Measurements from ENCODE around the gene CHST8.

Gene CHST8, protein sequence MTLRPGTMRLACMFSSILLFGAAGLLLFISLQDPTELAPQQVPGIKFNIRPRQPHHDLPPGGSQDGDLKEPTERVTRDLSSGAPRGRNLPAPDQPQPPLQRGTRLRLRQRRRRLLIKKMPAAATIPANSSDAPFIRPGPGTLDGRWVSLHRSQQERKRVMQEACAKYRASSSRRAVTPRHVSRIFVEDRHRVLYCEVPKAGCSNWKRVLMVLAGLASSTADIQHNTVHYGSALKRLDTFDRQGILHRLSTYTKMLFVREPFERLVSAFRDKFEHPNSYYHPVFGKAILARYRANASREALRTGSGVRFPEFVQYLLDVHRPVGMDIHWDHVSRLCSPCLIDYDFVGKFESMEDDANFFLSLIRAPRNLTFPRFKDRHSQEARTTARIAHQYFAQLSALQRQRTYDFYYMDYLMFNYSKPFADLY

DNA sequence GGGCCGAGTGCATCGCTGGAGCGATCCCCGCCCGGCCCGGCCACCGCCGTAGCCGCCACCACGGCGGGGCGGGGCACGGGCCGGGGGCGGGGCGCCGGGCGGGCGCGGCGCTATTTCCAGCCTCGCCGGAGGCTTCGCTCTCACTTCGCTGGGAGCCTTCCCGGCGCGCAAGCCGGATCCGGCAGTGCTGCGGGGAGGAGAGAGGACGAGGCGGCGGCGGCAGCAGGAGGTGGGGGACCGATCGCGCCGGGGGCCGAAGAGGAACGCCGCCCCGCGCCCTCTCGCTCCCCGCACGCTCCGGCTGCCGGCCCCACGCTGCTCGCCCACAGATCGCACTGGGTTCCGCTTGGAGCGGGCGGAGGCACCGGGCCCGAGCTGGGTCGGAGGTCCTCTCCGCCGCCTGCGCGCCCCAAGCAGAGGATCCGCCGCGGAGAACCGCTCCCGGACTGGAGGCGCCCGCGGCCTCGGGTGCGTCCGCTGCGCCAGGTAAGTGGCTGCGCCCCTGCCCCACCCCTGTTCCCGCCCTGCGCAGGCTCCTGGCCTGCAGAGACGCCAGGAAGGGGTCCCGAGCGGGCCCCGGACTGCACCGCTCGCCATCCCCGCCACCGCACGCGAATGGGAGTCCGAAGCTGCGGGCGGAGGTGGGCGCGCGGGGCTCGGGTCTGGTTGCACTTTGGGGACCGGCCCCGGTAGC, at the start of gene CHST8:
CHST8 (plus strand) TSS at position 143 of the 694 bp plus-strand sequence. CDS start 67,309 bp downstream, outside the sequence.
- H3K9me3 ChIP-seq (ENCODE audit: control insufficient read depth in 1 of 2, low read length in 2 of 2) = no peaks in the 10 kb centered on the region
- peaks cover 0 to 20% of the 10 kb centered on the region in 2 donors for H3K4me1 ChIP-seq (ENCODE audit: control insufficient read depth in 1 of 2, insufficient read depth in 2 of 2, low read length in 2 of 2)
- peak within 1 kb of the TSS in 1 of 2 donors; percentile 72 for H3K4me3 ChIP-seq (ENCODE audit: low read depth in 1 of 2, low read length in 2 of 2)
- no peaks in the 10 kb centered on the region for H3K36me3 ChIP-seq (ENCODE audit: control insufficient read depth in 1 of 2, insufficient read depth in 2 of 2, low read length in 2 of 2)
- peaks cover 22% of the 10 kb centered on the region for H3K27me3 ChIP-seq (ENCODE audit: low read depth, low read length)
- no peak within 1 kb of the TSS for H3K27ac ChIP-seq (ENCODE audit: low read length)

DNA sequence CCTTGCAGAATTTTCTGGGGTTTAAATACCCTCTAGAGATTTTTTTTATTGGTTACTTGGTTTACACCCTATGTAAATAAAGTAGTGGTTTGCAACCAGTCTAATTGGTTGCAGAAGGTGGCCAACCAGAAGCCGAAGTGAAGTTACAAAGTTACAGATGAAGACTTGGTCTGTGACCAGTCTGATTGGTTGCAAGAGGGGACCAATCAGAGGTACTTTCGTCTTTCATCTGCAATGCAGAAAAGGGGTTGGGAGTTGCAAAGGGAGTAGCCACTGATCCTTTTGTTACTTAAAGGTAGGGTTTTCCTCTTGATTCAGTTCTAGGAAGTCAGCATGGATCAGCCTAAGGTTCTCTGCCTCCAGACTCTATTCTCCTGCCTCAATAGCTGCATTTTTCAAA, 48.8 kb upstream of the CHST8 start:
- Histone ChIP-seq H3K27me3 (ENCODE audit: low read depth, low read length) (no peaks in the 10 kb centered on the region), H3K4me1 (ENCODE audit: control insufficient read depth in 1 of 2, insufficient read depth in 2 of 2, low read length in 2 of 2) (no peaks in the 10 kb centered on the region), H3K36me3 (ENCODE audit: control insufficient read depth in 1 of 2, insufficient read depth in 2 of 2, low read length in 2 of 2) (no peaks in the 10 kb centered on the region), H3K27ac (ENCODE audit: low read length) (no peak overlapping the region), H3K9me3 (ENCODE audit: control insufficient read depth in 1 of 2, low read length in 2 of 2) (peaks cover 6 to 17% of the 10 kb centered on the region in 2 donors), H3K4me3 (ENCODE audit: low read depth in 1 of 2, low read length in 2 of 2) (no peak overlapping the region)

DNA sequence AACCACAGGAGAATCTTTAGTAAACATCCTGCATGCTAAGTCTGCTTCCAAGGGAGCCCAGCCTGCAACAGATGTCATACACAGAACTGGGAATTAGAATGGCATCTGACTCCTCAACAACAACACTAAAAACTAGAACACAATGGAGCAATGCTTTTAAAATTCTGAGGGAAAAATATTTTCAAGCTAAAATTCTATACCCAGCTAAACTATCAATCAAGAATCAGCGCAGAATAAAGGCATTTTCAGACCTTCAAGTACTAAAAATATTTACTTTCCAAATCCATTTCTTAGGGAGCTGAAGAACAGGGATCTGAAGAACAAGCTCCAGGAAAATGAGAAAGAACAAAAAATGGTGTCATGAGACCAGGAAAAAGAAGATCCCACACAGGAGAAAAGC, 46.9 kb upstream of the CHST8 start:
- Histone ChIP-seq H3K4me3 (ENCODE audit: low read depth in 1 of 2, low read length in 2 of 2) (no peak overlapping the region), H3K4me1 (ENCODE audit: control insufficient read depth in 1 of 2, insufficient read depth in 2 of 2, low read length in 2 of 2) (no peaks in the 10 kb centered on the region), H3K27ac (ENCODE audit: low read length) (no peak overlapping the region), H3K9me3 (ENCODE audit: control insufficient read depth in 1 of 2, low read length in 2 of 2) (peaks cover 6 to 17% of the 10 kb centered on the region in 2 donors), H3K27me3 (ENCODE audit: low read depth, low read length) (no peaks in the 10 kb centered on the region), H3K36me3 (ENCODE audit: control insufficient read depth in 1 of 2, insufficient read depth in 2 of 2, low read length in 2 of 2) (no peaks in the 10 kb centered on the region)

DNA sequence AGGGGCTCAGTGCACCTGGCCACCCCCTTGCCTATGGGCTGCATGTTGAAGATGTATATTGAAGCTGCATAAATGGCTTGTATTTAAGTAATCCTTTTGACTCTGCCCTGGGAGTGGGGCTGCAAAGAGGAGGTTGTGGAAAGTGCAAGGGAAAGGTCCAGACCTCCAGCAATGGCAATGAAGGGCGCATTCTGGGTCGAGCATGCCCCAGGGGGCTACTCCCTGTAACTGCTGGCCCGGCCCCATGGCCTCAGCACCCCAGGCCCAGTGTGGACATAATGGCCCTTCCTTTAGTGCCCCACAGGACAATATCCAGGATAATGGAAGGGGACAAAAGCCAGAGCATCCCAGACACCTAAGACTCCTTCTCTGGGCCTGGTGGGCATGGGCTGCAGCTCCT, 43.1 kb upstream of the CHST8 start:
- Histone ChIP-seq H3K27ac (ENCODE audit: low read length) (no peak overlapping the region), H3K9me3 (ENCODE audit: control insufficient read depth in 1 of 2, low read length in 2 of 2) (peaks cover 6 to 16% of the 10 kb centered on the region in 2 donors), H3K27me3 (ENCODE audit: low read depth, low read length) (no peaks in the 10 kb centered on the region), H3K36me3 (ENCODE audit: control insufficient read depth in 1 of 2, insufficient read depth in 2 of 2, low read length in 2 of 2) (no peaks in the 10 kb centered on the region), H3K4me1 (ENCODE audit: control insufficient read depth in 1 of 2, insufficient read depth in 2 of 2, low read length in 2 of 2) (no peaks in the 10 kb centered on the region), H3K4me3 (ENCODE audit: low read depth in 1 of 2, low read length in 2 of 2) (no peak overlapping the region)

DNA sequence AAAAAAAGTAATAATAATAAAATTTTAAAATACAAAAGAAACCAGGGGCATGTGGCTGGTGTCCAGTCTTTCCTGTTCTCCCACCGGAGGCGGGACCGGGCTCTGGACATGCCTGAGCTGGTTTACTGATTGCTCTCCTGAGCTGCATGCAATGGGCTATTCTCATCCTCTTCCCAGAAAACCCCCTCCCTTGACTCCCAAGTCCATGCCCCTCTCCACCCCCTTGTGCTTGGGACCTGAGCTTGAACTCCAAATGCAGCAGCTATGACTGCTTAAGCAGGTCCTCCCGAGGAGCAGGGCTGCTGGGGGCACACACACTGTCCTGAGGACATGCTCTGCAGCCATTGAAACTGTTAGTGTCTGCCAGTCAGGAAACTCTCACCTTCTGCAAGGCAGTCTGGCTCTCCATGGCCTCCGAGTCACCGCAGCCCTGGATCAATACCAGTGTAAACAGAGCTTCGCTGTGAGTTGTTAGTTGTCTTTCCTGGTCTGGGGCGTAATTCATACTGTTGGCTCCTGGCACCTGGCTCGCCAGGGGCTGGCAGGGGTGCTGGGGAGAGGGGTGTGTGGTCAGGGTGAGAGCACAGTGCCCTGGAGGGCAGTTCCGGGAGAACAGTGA, 41.6 kb upstream of the CHST8 start:
- Histone ChIP-seq H3K4me1 (ENCODE audit: control insufficient read depth in 1 of 2, insufficient read depth in 2 of 2, low read length in 2 of 2) (no peaks in the 10 kb centered on the region), H3K4me3 (ENCODE audit: low read depth in 1 of 2, low read length in 2 of 2) (no peak overlapping the region), H3K9me3 (ENCODE audit: control insufficient read depth in 1 of 2, low read length in 2 of 2) (peaks cover 0 to 3% of the 10 kb centered on the region in 2 donors), H3K36me3 (ENCODE audit: control insufficient read depth in 1 of 2, insufficient read depth in 2 of 2, low read length in 2 of 2) (no peaks in the 10 kb centered on the region), H3K27me3 (ENCODE audit: low read depth, low read length) (no peaks in the 10 kb centered on the region), H3K27ac (ENCODE audit: low read length) (no peak overlapping the region)

DNA sequence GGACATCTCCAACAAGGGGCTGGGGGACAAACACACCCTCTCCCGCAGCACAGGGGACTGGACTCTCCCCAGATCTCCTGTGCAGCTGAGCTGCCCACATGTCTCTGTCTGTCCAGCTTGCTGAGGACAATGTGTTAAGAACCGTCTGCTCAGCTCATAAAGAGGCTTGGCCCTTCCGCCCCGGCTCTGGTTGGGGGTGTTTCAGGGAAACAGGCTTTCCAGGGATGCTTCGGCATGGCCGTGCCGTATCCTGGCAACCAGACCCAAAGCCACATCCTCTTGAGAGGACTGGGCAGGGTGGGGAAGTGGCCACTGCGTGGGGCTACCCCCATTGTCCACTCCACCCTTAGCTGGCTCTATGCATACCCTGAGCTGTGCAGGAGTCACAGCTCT, 41.1 kb upstream of the CHST8 start:
- Histone ChIP-seq H3K27ac (ENCODE audit: low read length) (no peak overlapping the region), H3K9me3 (ENCODE audit: control insufficient read depth in 1 of 2, low read length in 2 of 2) (no peaks in the 10 kb centered on the region), H3K27me3 (ENCODE audit: low read depth, low read length) (no peaks in the 10 kb centered on the region), H3K4me1 (ENCODE audit: control insufficient read depth in 1 of 2, insufficient read depth in 2 of 2, low read length in 2 of 2) (no peaks in the 10 kb centered on the region), H3K36me3 (ENCODE audit: control insufficient read depth in 1 of 2, insufficient read depth in 2 of 2, low read length in 2 of 2) (no peaks in the 10 kb centered on the region), H3K4me3 (ENCODE audit: low read depth in 1 of 2, low read length in 2 of 2) (no peak overlapping the region)

DNA sequence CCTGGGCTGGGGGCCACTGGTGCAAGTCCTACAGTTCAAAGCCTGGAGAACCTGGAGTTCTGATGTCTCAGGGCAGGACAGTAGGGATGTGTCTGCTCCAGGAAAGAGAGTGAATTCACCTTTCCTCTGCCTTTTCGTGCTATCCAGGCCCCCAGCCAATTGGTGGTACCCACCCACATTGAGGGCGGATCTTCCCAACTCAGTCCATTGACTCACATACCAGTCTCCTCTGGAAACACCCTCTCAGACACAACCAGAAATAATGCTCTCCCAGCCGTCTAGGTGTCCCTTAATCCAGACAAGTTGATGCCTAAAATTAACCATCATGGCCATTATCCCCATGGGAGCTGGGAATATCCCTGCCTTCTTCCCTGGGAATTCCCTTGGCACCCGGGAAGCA, 38.8 kb upstream of the CHST8 start:
- Histone ChIP-seq H3K4me1 (ENCODE audit: control insufficient read depth in 1 of 2, insufficient read depth in 2 of 2, low read length in 2 of 2) (no peaks in the 10 kb centered on the region), H3K9me3 (ENCODE audit: control insufficient read depth in 1 of 2, low read length in 2 of 2) (peaks cover 0 to 5% of the 10 kb centered on the region in 2 donors), H3K4me3 (ENCODE audit: low read depth in 1 of 2, low read length in 2 of 2) (no peak overlapping the region), H3K27ac (ENCODE audit: low read length) (no peak overlapping the region), H3K36me3 (ENCODE audit: control insufficient read depth in 1 of 2, insufficient read depth in 2 of 2, low read length in 2 of 2) (no peaks in the 10 kb centered on the region), H3K27me3 (ENCODE audit: low read depth, low read length) (no peaks in the 10 kb centered on the region)

DNA sequence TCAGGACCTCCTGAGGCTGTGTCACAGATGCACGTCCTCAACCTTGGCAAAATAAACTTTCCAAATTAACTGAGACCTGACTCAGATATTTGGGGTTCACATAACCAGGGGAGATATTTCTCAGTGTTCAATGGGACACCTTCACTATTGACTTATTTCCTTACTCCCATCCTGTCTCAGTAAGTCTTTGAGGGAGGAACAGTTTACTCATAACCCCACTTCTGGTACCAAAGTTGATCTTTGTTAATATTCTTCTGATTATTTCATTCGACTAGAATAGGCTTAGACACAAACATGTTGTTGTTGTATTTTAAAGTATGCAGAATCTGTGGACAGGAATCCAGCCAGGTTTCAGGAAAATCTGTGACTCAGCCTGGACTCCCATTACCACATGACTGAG, 34.6 kb upstream of the CHST8 start:
- H3K4me3 ChIP-seq (ENCODE audit: low read depth in 1 of 2, low read length in 2 of 2) = no peak overlapping the region
- peaks cover 0 to 19% of the 10 kb centered on the region in 2 donors for H3K9me3 ChIP-seq (ENCODE audit: control insufficient read depth in 1 of 2, low read length in 2 of 2)
- H3K27me3 ChIP-seq (ENCODE audit: low read depth, low read length) = no peaks in the 10 kb centered on the region
- no peaks in the 10 kb centered on the region for H3K4me1 ChIP-seq (ENCODE audit: control insufficient read depth in 1 of 2, insufficient read depth in 2 of 2, low read length in 2 of 2)
- H3K27ac ChIP-seq (ENCODE audit: low read length) = no peak overlapping the region
- H3K36me3 ChIP-seq (ENCODE audit: control insufficient read depth in 1 of 2, insufficient read depth in 2 of 2, low read length in 2 of 2) = no peaks in the 10 kb centered on the region

DNA sequence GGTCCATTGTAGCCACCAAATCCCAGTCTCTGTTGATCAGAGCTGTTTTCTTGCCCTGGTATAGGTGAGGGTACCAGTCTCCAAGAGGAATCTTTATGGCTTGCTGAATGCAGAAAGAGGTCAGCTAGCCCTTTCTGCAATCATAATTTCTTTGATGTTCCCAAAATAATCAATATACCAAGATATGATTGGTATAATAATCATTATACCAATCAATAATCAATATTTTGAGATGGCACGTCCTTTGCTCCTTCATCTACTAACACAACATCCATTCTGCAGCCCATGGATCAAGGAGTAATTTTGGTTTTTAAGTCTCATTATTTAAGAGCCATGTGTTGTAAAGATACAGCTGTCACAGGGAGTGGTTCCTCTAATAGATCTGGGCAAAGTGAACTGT, 31.5 kb upstream of the CHST8 start:
- no peak overlapping the region for H3K4me3 ChIP-seq (ENCODE audit: low read depth in 1 of 2, low read length in 2 of 2)
- peaks cover 0 to 19% of the 10 kb centered on the region in 2 donors for H3K9me3 ChIP-seq (ENCODE audit: control insufficient read depth in 1 of 2, low read length in 2 of 2)
- H3K27me3 ChIP-seq (ENCODE audit: low read depth, low read length) = no peaks in the 10 kb centered on the region
- H3K27ac ChIP-seq (ENCODE audit: low read length) = no peak overlapping the region
- no peaks in the 10 kb centered on the region for H3K4me1 ChIP-seq (ENCODE audit: control insufficient read depth in 1 of 2, insufficient read depth in 2 of 2, low read length in 2 of 2)
- no peaks in the 10 kb centered on the region for H3K36me3 ChIP-seq (ENCODE audit: control insufficient read depth in 1 of 2, insufficient read depth in 2 of 2, low read length in 2 of 2)

DNA sequence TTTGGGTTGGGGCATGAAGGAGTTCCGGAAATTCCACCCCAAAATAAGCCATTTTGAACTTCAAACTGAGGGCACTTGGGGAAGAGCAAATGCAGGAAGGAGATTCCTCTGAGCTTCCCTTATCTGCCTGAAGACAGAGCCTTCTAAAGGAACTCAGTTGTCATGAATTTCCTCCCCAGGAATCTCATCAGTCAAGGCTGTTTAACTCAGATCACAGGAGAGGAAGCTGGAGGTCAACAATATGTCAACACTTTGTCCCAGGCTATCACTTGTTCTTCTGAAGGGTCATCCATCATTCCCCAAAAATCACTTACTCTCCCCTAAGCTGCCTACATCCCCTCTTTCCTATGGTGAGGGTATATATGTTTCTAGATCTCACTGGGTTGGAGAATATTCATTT, 26.0 kb upstream of the CHST8 start:
- Histone ChIP-seq H3K36me3 (ENCODE audit: control insufficient read depth in 1 of 2, insufficient read depth in 2 of 2, low read length in 2 of 2) (no peaks in the 10 kb centered on the region), H3K4me3 (ENCODE audit: low read depth in 1 of 2, low read length in 2 of 2) (no peak overlapping the region), H3K27me3 (ENCODE audit: low read depth, low read length) (no peaks in the 10 kb centered on the region), H3K27ac (ENCODE audit: low read length) (no peak overlapping the region), H3K9me3 (ENCODE audit: control insufficient read depth in 1 of 2, low read length in 2 of 2) (peaks cover 2 to 7% of the 10 kb centered on the region in 2 donors), H3K4me1 (ENCODE audit: control insufficient read depth in 1 of 2, insufficient read depth in 2 of 2, low read length in 2 of 2) (no peaks in the 10 kb centered on the region)

DNA sequence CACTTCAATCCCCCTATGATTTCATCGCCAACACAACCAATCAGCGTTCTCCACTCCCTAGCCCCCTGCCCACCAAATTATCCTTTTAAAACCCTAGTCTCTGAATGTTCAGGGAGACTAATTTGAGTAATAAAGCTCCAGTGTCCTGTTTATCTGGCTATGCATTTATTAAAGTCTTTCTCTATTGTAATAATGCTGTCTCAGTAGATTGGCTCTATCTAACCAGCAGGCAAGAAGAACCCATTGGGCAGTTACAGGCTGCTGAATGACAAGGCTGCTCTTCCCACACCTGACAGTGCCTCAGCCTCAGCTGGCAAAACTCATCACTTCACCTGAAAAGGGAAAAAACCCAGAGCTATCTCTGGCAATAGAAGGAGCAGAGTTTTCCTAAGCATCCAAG, 20.2 kb upstream of the CHST8 start:
- no peaks in the 10 kb centered on the region for H3K36me3 ChIP-seq (ENCODE audit: control insufficient read depth in 1 of 2, insufficient read depth in 2 of 2, low read length in 2 of 2)
- no peaks in the 10 kb centered on the region for H3K27me3 ChIP-seq (ENCODE audit: low read depth, low read length)
- peaks cover 14 to 28% of the 10 kb centered on the region in 2 donors for H3K9me3 ChIP-seq (ENCODE audit: control insufficient read depth in 1 of 2, low read length in 2 of 2)
- H3K4me3 ChIP-seq (ENCODE audit: low read depth in 1 of 2, low read length in 2 of 2) = peak overlapping the region in 1 of 2 donors; percentile 6
- H3K27ac ChIP-seq (ENCODE audit: low read length) = no peak overlapping the region
- no peaks in the 10 kb centered on the region for H3K4me1 ChIP-seq (ENCODE audit: control insufficient read depth in 1 of 2, insufficient read depth in 2 of 2, low read length in 2 of 2)
